Activated CD4-positive, alpha-beta T cell treated with anti-CD3 and anti-CD28 coated beads, Interleukin-2, amount 10 ng/mL, durations not matched to agents 24 days and 14 days (primary cell): Measurements from ENCODE around the gene ANAPC1. TPM values are rescaled to one million over a fixed set of nuclear protein-coding genes. Genes with fewer than 3 reads are reported as not detected.

Source experiments
- total RNA-seq: library from RNA; stranded (reverse); gene quantifications from 2 replicates; pipeline ENCODE4 v1.2.3, GENCODE V29; 2022

Gene ANAPC1
- total RNA-seq, 1 donor from 2014 or later = 129 TPM

Other genes starting within 250 kb of the ANAPC1 start
- gene MERTK, start 14.4 kb upstream of the ANAPC1 start, total RNA-seq = 0.57 and 0.63 TPM in 2 replicates
- 13.9 and 15.8 TPM in 2 replicates for gene TMEM87B, start 171.1 kb upstream of the ANAPC1 start, total RNA-seq